Measurements from ENCODE around the gene PRTG.

DNA sequence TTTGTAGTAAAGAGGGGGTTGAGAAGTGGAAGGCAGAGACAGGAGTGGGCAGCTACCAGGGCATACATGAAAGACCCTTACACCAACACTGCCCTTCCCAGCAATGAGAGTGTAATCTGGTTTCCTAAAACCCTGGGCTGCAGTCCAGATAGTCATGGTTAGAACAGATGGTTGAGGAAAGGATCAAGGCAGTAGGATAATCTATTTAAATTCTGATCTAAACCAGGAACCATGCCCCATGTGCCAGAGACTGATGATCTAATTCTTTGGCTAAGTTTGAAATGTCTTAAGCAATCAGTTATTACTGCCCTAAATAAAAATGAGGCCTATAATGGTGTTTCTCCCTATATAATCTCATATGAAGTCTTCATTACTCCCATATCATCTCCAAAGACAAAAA, 59.6 kb downstream of the PRTG start:
- TF ChIP-seq, protein P1, sequence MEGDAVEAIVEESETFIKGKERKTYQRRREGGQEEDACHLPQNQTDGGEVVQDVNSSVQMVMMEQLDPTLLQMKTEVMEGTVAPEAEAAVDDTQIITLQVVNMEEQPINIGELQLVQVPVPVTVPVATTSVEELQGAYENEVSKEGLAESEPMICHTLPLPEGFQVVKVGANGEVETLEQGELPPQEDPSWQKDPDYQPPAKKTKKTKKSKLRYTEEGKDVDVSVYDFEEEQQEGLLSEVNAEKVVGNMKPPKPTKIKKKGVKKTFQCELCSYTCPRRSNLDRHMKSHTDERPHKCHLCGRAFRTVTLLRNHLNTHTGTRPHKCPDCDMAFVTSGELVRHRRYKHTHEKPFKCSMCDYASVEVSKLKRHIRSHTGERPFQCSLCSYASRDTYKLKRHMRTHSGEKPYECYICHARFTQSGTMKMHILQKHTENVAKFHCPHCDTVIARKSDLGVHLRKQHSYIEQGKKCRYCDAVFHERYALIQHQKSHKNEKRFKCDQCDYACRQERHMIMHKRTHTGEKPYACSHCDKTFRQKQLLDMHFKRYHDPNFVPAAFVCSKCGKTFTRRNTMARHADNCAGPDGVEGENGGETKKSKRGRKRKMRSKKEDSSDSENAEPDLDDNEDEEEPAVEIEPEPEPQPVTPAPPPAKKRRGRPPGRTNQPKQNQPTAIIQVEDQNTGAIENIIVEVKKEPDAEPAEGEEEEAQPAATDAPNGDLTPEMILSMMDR (conservative IDR thresholded peaks at IDR 0.05; ENCODE audit: low read length), result no peak
- TF ChIP-seq EZH2phosphoT487 (IDR thresholded peaks at IDR 0.05; ENCODE audit: borderline replicate concordance, low read depth, low read length), result no peak

Data from OCI-LY7 (cell line).